Measurements from ENCODE around the gene TOGARAM1. TPM values are rescaled to one million over a fixed set of nuclear protein-coding genes. Genes with fewer than 3 reads are reported as not detected.

The TOGARAM1 gene
- total RNA-seq, 1 experiment from 2014 or later = 15.1 TPM

GRCh38 chr14:44979740-44980356 is 17.9 kb downstream of the TOGARAM1 start:
- no peak for DNase-seq
- Mint-ChIP-seq H3K27ac (ENCODE audit: unreplicated experiment) (no peak overlapping the region), H3K4me1 (ENCODE audit: low read depth, unreplicated experiment) (no peaks in the 10 kb centered on the region), H3K4me3 (ENCODE audit: low read depth, unreplicated experiment) (no peak overlapping the region), H3K36me3 (ENCODE audit: insufficient read depth, unreplicated experiment) (no peaks in the 10 kb centered on the region), H3K27me3 (ENCODE audit: unreplicated experiment) (no peaks in the 10 kb centered on the region), H3K9me3 (ENCODE audit: low read depth, unreplicated experiment) (no peaks in the 10 kb centered on the region)
- BruUV-seq (replicated peaks) = no TSS peak
- intact Hi-C loops (cut with micrococcal nuclease; ENCODE audit: unreplicated experiment) = no loop called here
- no peak for TF ChIP-seq CTCF (IDR thresholded peaks at IDR 0.05; ENCODE audit: unreplicated experiment)
- CTCF ChIA-PET = interaction anchor here (0.7 kb wide), 1 partner anchor 11 kb away, joined by 4 read pairs; no protein-coding TSS in a partner anchor

- no peaks in the 10 kb centered on the region for H3K36me3 Mint-ChIP-seq (ENCODE audit: insufficient read depth, unreplicated experiment)
- CTCF ChIA-PET = no interaction called here
- H3K27ac Mint-ChIP-seq (ENCODE audit: unreplicated experiment) = no peak overlapping the region
- no peak overlapping the region for H3K4me3 Mint-ChIP-seq (ENCODE audit: low read depth, unreplicated experiment)
- DNase-seq = no peak
- H3K27me3 Mint-ChIP-seq (ENCODE audit: unreplicated experiment) = no peaks in the 10 kb centered on the region
- no peaks in the 10 kb centered on the region for H3K4me1 Mint-ChIP-seq (ENCODE audit: low read depth, unreplicated experiment)
- TF ChIP-seq CTCF (IDR thresholded peaks at IDR 0.05; ENCODE audit: unreplicated experiment) = no peak
- no peaks in the 10 kb centered on the region for H3K9me3 Mint-ChIP-seq (ENCODE audit: low read depth, unreplicated experiment)
- intact Hi-C loops (cut with micrococcal nuclease; ENCODE audit: unreplicated experiment) = no loop called here
- BruUV-seq (replicated peaks) = no TSS peak
These were observed 19.2 kb downstream of the TOGARAM1 start for GRCh38 chr14:44981198-44981597.

GRCh38 chr14:44982594-44982993 is 20.6 kb downstream of the TOGARAM1 start:
- H3K4me1 Mint-ChIP-seq (ENCODE audit: low read depth, unreplicated experiment) = no peaks in the 10 kb centered on the region
- H3K9me3 Mint-ChIP-seq (ENCODE audit: low read depth, unreplicated experiment) = no peaks in the 10 kb centered on the region
- intact Hi-C loops (cut with micrococcal nuclease; ENCODE audit: unreplicated experiment) = no loop called here
- H3K27ac Mint-ChIP-seq (ENCODE audit: unreplicated experiment) = no peak overlapping the region
- H3K4me3 Mint-ChIP-seq (ENCODE audit: low read depth, unreplicated experiment) = no peak overlapping the region
- no peaks in the 10 kb centered on the region for H3K36me3 Mint-ChIP-seq (ENCODE audit: insufficient read depth, unreplicated experiment)
- no peak for TF ChIP-seq CTCF (IDR thresholded peaks at IDR 0.05; ENCODE audit: unreplicated experiment)
- CTCF ChIA-PET = no interaction called here
- DNase-seq = no peak
- no TSS peak for BruUV-seq (replicated peaks)
- no peaks in the 10 kb centered on the region for H3K27me3 Mint-ChIP-seq (ENCODE audit: unreplicated experiment)

GRCh38 chr14:44988694-44989093 is 26.7 kb downstream of the TOGARAM1 start:
- Mint-ChIP-seq H3K4me1 (ENCODE audit: low read depth, unreplicated experiment) (no peaks in the 10 kb centered on the region), H3K36me3 (ENCODE audit: insufficient read depth, unreplicated experiment) (no peaks in the 10 kb centered on the region), H3K4me3 (ENCODE audit: low read depth, unreplicated experiment) (no peak overlapping the region), H3K27ac (ENCODE audit: unreplicated experiment) (no peak overlapping the region), H3K9me3 (ENCODE audit: low read depth, unreplicated experiment) (no peaks in the 10 kb centered on the region), H3K27me3 (ENCODE audit: unreplicated experiment) (no peaks in the 10 kb centered on the region)
- CTCF ChIA-PET = interaction anchor here (0.6 kb wide), 1 partner anchor 25 kb away, joined by 4 read pairs; no protein-coding TSS in a partner anchor
- no peak for TF ChIP-seq CTCF (IDR thresholded peaks at IDR 0.05; ENCODE audit: unreplicated experiment)
- intact Hi-C loops (cut with micrococcal nuclease; ENCODE audit: unreplicated experiment) = no loop called here
- no TSS peak for BruUV-seq (replicated peaks)
- no peak for DNase-seq

All from Calu3 (cell line).